SK-N-SH treated with all-trans-retinoic acid at 6 μM for 48 hours (cell line): ENCODE data around the gene CCDC87.
"Not testable (repeated sequence)": the region's sequence is repeated elsewhere in the genome, so short reads cannot be mapped to it uniquely, and the experiment has no call there.

ENCODE experiments used
- PATZ1 ChIP-seq: fragments of 250-450 bp; sonication (Bioruptor Pico); IDR thresholded peaks from 2 replicates; pipeline ENCODE4 v1.8.0; 2020; ENCODE audit warnings: mild to moderate bottlenecking, moderate library complexity, borderline replicate concordance
- SNAI2 ChIP-seq: fragments of 250-450 bp; sonication (Bioruptor Pico); IDR thresholded peaks from 2 replicates; pipeline ENCODE4 v1.5.0; 2020; ENCODE audit warnings: mild to moderate bottlenecking, moderate library complexity
- TOX ChIP-seq: fragments of 250-450 bp; sonication (Bioruptor Pico); IDR thresholded peaks from 2 replicates; pipeline ENCODE4 v1.8.0; 2021; ENCODE audit warnings: mild to moderate bottlenecking, moderate library complexity, borderline replicate concordance
- ZFP3 ChIP-seq: fragments of 250-450 bp; sonication (Bioruptor Pico); IDR thresholded peaks from 2 replicates; pipeline ENCODE4 v1.5.0; 2020; ENCODE audit warnings: mild to moderate bottlenecking, moderate library complexity
- ZFP30 ChIP-seq: fragments of 450-650 bp; formaldehyde crosslinking; IDR thresholded peaks from 2 replicates; pipeline ENCODE4 v1.5.0; 2022; ENCODE audit warnings: mild to moderate bottlenecking, moderate library complexity
- ZNF70 ChIP-seq: fragments of 450-650 bp; formaldehyde crosslinking; IDR thresholded peaks from 2 replicates; pipeline ENCODE4 v1.5.0; 2020; ENCODE audit warnings: mild to moderate bottlenecking, moderate library complexity
- ZNF8 ChIP-seq: fragments of 450-650 bp; formaldehyde crosslinking; IDR thresholded peaks from 2 replicates; pipeline ENCODE4 v1.5.0; 2020; ENCODE audit warnings: mild to moderate bottlenecking, moderate library complexity
- TF ChIP-seq, protein P1 (sequence below): fragments of 250-450 bp; sonication (Bioruptor Pico); IDR thresholded peaks from 2 replicates; pipeline ENCODE4 v1.5.1; 2020; ENCODE audit warnings: low read depth, mild to moderate bottlenecking, moderate library complexity

GRCh38 chr11:66589315-66589714 is 3.5 kb downstream of the CCDC87 start:
- TF ChIP-seq, protein P1, sequence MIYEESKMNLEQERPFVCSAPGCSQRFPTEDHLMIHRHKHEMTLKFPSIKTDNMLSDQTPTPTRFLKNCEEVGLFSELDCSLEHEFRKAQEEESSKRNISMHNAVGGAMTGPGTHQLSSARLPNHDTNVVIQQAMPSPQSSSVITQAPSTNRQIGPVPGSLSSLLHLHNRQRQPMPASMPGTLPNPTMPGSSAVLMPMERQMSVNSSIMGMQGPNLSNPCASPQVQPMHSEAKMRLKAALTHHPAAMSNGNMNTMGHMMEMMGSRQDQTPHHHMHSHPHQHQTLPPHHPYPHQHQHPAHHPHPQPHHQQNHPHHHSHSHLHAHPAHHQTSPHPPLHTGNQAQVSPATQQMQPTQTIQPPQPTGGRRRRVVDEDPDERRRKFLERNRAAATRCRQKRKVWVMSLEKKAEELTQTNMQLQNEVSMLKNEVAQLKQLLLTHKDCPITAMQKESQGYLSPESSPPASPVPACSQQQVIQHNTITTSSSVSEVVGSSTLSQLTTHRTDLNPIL (CRISPR knock-in tag): not testable (repeated sequence)
- not testable (repeated sequence) for TF ChIP-seq TOX (CRISPR knock-in tag); SNAI2 (CRISPR knock-in tag); ZNF70 (CRISPR knock-in tag); PATZ1; ZFP30 (CRISPR knock-in tag); ZFP3 (CRISPR knock-in tag); ZNF8 (CRISPR knock-in tag)
